Tibial nerve (tissue), 4 donors: ENCODE data around the gene BACE1. TPM values are rescaled to one million over a fixed set of nuclear protein-coding genes. Genes with fewer than 3 reads are reported as not detected.

Source experiments
- DNase-seq, 2 donors: peaks; one replicate each; pipeline ENCODE4 v3.0.0-alpha.2; 2019; ENCODE audit warnings: low spot score in 2 of 2
- H3K27ac ChIP-seq, 4 donors: fragments of 200-600 bp; sonication (generic) in 3 of 4; one replicate each; pipeline ENCODE4 v1.5.1; 2017 to 2019; ENCODE audit warnings: mild to moderate bottlenecking in 1 of 4
- H3K27me3 ChIP-seq, 2 donors: fragments of 200-600 bp; sonication (generic) in 1 of 2; one replicate each; pipeline versions ENCODE4 v1.5.1 to v1.6.0; 2017 to 2019
- H3K36me3 ChIP-seq, 3 donors: fragments of 200-600 bp; sonication (generic); one replicate each; pipeline ENCODE4 v1.5.1; 2018 to 2019
- H3K4me1 ChIP-seq, 4 donors: fragments of 200-600 bp; sonication (generic) in 3 of 4; one replicate each; pipeline ENCODE4 v1.5.1; 2017 to 2019
- H3K4me3 ChIP-seq, 4 donors: fragments of 200-600 bp; sonication (generic) in 3 of 4; one replicate each; pipeline ENCODE4 v1.5.1; 2017 to 2019; ENCODE audit warnings: mild to moderate bottlenecking in 1 of 4, moderate library complexity in 1 of 4
- H3K9me3 ChIP-seq, 4 donors: fragments of 200-600 bp; sonication (generic) in 3 of 4; one replicate each; pipeline ENCODE4 v1.5.1; 2017 to 2019
- EP300 ChIP-seq, 2 donors: sonication (generic); formaldehyde crosslinking; IDR thresholded peaks; one replicate each; pipeline ENCODE4 v1.6.1; 2017; ENCODE audit warnings: antibody characterized with exemption in 2 of 2, mild to moderate bottlenecking in 1 of 2
- POLR2A ChIP-seq, 2 donors: fragments of 450-650 bp; IDR thresholded peaks; one replicate each; pipeline ENCODE4 v1.6.1; 2017; ENCODE audit warnings: antibody characterized with exemption in 2 of 2, mild to moderate bottlenecking in 2 of 2, moderate library complexity in 2 of 2
- WGBS, 2 donors: methylation state at CpG; one replicate each; pipeline ENCODE4 v1.1.5; 2018; 5-methylcytosine and 5-hydroxymethylcytosine counted together
- total RNA-seq, 4 donors: library from RNA; depleted of rRNA; stranded (reverse); fragments of >200 nt; gene quantifications; one replicate each; pipeline ENCODE4 v1.1.0, GENCODE V29; 2016
- TF ChIP-seq, protein P1 (sequence below), 5 experiments: fragments of 200-600 bp in 3 of 5; fragments of 450-650 bp in 2 of 5; sonication (generic) in 3 of 5; IDR thresholded peaks; one replicate each; pipeline ENCODE4 v1.5.1; 2016 to 2019; ENCODE audit warnings: antibody characterized with exemption in 5 of 5, mild to moderate bottlenecking in 3 of 5, moderate library complexity in 2 of 5

BACE1 gene
- total RNA-seq, 4 donors from 2014 or later = 23.2 to 35.1 (median 26.0) TPM

- H3K27me3 ChIP-seq = no peaks in the 10 kb centered on the region
- TF ChIP-seq POLR2A (IDR thresholded peaks at IDR 0.05) (no peak), EP300 (IDR thresholded peaks at IDR 0.05) (no peak)
- TF ChIP-seq, protein P1, sequence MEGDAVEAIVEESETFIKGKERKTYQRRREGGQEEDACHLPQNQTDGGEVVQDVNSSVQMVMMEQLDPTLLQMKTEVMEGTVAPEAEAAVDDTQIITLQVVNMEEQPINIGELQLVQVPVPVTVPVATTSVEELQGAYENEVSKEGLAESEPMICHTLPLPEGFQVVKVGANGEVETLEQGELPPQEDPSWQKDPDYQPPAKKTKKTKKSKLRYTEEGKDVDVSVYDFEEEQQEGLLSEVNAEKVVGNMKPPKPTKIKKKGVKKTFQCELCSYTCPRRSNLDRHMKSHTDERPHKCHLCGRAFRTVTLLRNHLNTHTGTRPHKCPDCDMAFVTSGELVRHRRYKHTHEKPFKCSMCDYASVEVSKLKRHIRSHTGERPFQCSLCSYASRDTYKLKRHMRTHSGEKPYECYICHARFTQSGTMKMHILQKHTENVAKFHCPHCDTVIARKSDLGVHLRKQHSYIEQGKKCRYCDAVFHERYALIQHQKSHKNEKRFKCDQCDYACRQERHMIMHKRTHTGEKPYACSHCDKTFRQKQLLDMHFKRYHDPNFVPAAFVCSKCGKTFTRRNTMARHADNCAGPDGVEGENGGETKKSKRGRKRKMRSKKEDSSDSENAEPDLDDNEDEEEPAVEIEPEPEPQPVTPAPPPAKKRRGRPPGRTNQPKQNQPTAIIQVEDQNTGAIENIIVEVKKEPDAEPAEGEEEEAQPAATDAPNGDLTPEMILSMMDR (IDR thresholded peaks at IDR 0.05) = no peak
- DNase-seq = no peak
- no peak overlapping the region for H3K27ac ChIP-seq
- no peaks in the 10 kb centered on the region for H3K4me1 ChIP-seq
- peaks cover 2 to 98% (median 3%) of the 10 kb centered on the region in 3 donors for H3K36me3 ChIP-seq
- WGBS, 2 donors = 75 to 81% methylated on average over 2 of the region's 2 CpGs
- no peak overlapping the region for H3K4me3 ChIP-seq
- no peaks in the 10 kb centered on the region for H3K9me3 ChIP-seq
Observed at GRCh38 chr11:117286588-117286987, 29.5 kb downstream of the BACE1 start.

DNA sequence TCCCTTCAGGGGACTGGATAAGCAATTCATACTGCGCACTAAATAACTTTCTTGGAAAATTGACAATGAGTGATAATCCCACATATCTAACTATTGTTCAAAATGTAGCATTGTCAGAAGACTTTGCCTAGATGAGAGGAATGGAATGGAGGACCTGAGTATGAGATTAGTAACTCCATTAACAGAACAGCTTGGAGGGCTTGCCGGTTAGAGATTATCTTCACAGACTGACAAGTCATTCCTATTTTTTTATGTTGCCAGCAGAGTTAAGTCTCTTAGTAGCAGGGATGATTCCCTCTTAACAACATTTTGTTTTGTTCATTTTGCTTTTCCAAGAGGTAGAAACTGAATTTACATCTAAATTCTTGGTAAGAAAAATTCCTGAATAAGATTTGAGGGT lies 32.0 kb downstream of the BACE1 start:
- no peaks in the 10 kb centered on the region for H3K27me3 ChIP-seq
- peaks cover 0 to 93% (median 3%) of the 10 kb centered on the region in 3 donors for H3K36me3 ChIP-seq
- H3K27ac ChIP-seq = no peak overlapping the region
- H3K4me1 ChIP-seq = no peaks in the 10 kb centered on the region
- no peak overlapping the region for H3K4me3 ChIP-seq
- TF ChIP-seq POLR2A (IDR thresholded peaks at IDR 0.05) (no peak), EP300 (IDR thresholded peaks at IDR 0.05) (no peak)
- 95 to 100% methylated on average over 2 of the region's 2 CpGs for WGBS, 2 donors
- DNase-seq = no peak
- H3K9me3 ChIP-seq = no peaks in the 10 kb centered on the region

DNA sequence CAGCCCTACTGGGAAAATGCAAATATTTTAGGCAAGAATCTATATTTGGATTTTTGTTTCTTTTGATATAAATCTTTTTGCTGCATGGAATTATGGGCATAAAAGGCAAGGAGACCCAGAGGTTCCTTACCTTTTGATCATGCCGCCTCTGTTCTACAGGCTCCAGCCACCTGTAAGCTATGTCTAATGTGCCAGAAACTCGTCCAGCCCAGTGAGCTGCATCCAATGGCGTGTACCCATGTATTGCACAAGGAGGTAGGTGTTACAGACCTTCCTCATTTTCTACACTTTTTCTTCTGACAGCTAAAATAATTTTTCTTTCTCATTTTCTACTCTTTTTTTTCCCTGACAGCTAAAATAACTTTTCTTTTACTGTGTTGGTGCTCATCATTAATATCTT lies 33.1 kb downstream of the BACE1 start:
- Histone ChIP-seq H3K4me3 (no peak overlapping the region), H3K27ac (no peak overlapping the region), H3K27me3 (no peaks in the 10 kb centered on the region), H3K36me3 (peaks cover 0 to 82% (median 3%) of the 10 kb centered on the region in 3 donors), H3K4me1 (no peaks in the 10 kb centered on the region), H3K9me3 (no peaks in the 10 kb centered on the region)
- WGBS, 2 donors = 92 to 96% methylated on average over 3 of the region's 3 CpGs
- TF ChIP-seq, protein P1 (IDR thresholded peaks at IDR 0.05) = no peak
- TF ChIP-seq EP300 (IDR thresholded peaks at IDR 0.05) = no peak
- TF ChIP-seq POLR2A (IDR thresholded peaks at IDR 0.05) = no peak
- DNase-seq = no peak

DNA sequence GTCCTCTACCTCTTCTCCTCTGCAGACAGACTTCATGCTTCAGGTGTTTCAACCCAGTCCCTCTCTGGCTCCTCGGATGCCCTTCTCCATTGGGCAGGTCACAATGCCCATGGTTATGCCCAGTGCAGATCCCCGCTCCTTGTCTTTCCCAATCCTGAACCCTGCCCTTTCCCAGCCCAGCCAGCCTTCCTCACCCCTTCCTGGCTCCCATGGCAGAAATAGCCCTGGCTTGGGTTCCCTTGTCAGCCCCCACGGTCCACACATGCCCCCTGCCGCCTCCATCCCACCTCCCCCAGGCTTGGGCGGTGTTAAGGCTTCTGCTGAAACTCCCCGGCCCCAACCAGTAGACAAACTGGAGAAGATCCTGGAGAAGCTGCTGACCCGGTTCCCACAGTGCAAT lies 34.2 kb downstream of the BACE1 start:
- Histone ChIP-seq H3K9me3 (no peaks in the 10 kb centered on the region), H3K36me3 (peaks cover 0 to 72% (median 3%) of the 10 kb centered on the region in 3 donors), H3K27ac (no peak overlapping the region), H3K27me3 (no peaks in the 10 kb centered on the region), H3K4me1 (no peaks in the 10 kb centered on the region), H3K4me3 (no peak overlapping the region)
- DNase-seq = no peak
- no peak for TF ChIP-seq EP300 (IDR thresholded peaks at IDR 0.05)
- TF ChIP-seq POLR2A (IDR thresholded peaks at IDR 0.05) = no peak
- TF ChIP-seq, protein P1 (IDR thresholded peaks at IDR 0.05) = no peak
- WGBS, 2 donors = 98% methylated on average over 7 of the region's 7 CpGs

- Histone ChIP-seq H3K27me3 (no peaks in the 10 kb centered on the region), H3K27ac (no peak overlapping the region), H3K4me1 (no peaks in the 10 kb centered on the region), H3K4me3 (no peak overlapping the region), H3K36me3 (peaks cover 0 to 66% (median 3%) of the 10 kb centered on the region in 3 donors), H3K9me3 (no peaks in the 10 kb centered on the region)
- TF ChIP-seq, protein P1 (IDR thresholded peaks at IDR 0.05) = no peak
- no peak for TF ChIP-seq EP300 (IDR thresholded peaks at IDR 0.05)
- no peak for TF ChIP-seq POLR2A (IDR thresholded peaks at IDR 0.05)
- DNase-seq = no peak
- WGBS, 2 donors = 57 to 59% methylated on average over 6 of the region's 6 CpGs
Observed at GRCh38 chr11:117281159-117281558, 34.9 kb downstream of the BACE1 start.
